Thyroid gland (tissue), 4 donors: Measurements from ENCODE around the gene SLC35F3. TPM values are rescaled to one million over a fixed set of nuclear protein-coding genes. Genes with fewer than 3 reads are reported as not detected.

Experiments used
- DNase-seq, 2 donors: peaks; one replicate each; pipeline ENCODE4 v3.0.0-alpha.2; 2019
- H3K27ac ChIP-seq, 3 donors: fragments of 200-600 bp; sonication (generic); 1 replicate in 2 of 3; 2 replicates in 1 of 3; pipeline ENCODE4 v1.5.1; 2016 to 2019; ENCODE audit warnings: mild to moderate bottlenecking in 1 of 3, moderate library complexity in 1 of 3
- H3K27me3 ChIP-seq: fragments of 200-600 bp; sonication (generic); one replicate; pipeline ENCODE4 v1.5.1; 2019
- H3K36me3 ChIP-seq, 2 donors: fragments of 200-600 bp; sonication (generic); one replicate each; pipeline ENCODE4 v1.5.1; 2016 to 2019
- H3K4me1 ChIP-seq, 2 donors: fragments of 200-600 bp; sonication (generic); one replicate each; pipeline ENCODE4 v1.5.1; 2017 to 2019
- H3K4me3 ChIP-seq, 3 donors: fragments of 200-600 bp; sonication (generic); replicated peaks in 1 of 3; 1 replicate in 2 of 3; 2 replicates in 1 of 3; pipeline ENCODE4 v1.5.1; 2016; ENCODE audit warnings: mild to moderate bottlenecking in 1 of 3
- H3K9me3 ChIP-seq: fragments of 200-600 bp; sonication (generic); one replicate; pipeline ENCODE4 v1.5.1; 2017
- POLR2A ChIP-seq, 2 donors: fragments of 450-650 bp; IDR thresholded peaks; one replicate each; pipeline ENCODE4 v1.6.1; 2017; ENCODE audit warnings: antibody characterized with exemption in 2 of 2, mild to moderate bottlenecking in 2 of 2, moderate library complexity in 1 of 2
- WGBS, 2 donors: methylation state at CpG; one replicate each; pipeline ENCODE4 v1.1.5; 2017; 5-methylcytosine and 5-hydroxymethylcytosine counted together
- intact Hi-C: fragments of 100-400 bp; cut with DNase I; formaldehyde crosslinking; loops from one replicate; pipeline ENCODE4 v1.15.1; 2023
- total RNA-seq, 4 donors: library from RNA; depleted of rRNA; stranded (reverse); fragments of >200 nt; gene quantifications; one replicate each; pipeline ENCODE4 v1.2.3, GENCODE V29; 2016
- TF ChIP-seq, protein P1 (sequence below), 6 experiments: fragments of 200-600 bp in 3 of 6; fragments of 450-650 bp in 3 of 6; sonication (generic) in 3 of 6; IDR thresholded peaks; one replicate each; pipeline ENCODE4 v1.5.1; 2016 to 2019; ENCODE audit warnings: antibody characterized with exemption in 6 of 6, mild to moderate bottlenecking in 2 of 6, inconsistent platforms in 1 of 6, moderate library complexity in 1 of 6

Gene SLC35F3
- total RNA-seq, 4 donors from 2014 or later, result 0.89 to 1.9 (median 1.5) TPM; not detected in 1

DNA sequence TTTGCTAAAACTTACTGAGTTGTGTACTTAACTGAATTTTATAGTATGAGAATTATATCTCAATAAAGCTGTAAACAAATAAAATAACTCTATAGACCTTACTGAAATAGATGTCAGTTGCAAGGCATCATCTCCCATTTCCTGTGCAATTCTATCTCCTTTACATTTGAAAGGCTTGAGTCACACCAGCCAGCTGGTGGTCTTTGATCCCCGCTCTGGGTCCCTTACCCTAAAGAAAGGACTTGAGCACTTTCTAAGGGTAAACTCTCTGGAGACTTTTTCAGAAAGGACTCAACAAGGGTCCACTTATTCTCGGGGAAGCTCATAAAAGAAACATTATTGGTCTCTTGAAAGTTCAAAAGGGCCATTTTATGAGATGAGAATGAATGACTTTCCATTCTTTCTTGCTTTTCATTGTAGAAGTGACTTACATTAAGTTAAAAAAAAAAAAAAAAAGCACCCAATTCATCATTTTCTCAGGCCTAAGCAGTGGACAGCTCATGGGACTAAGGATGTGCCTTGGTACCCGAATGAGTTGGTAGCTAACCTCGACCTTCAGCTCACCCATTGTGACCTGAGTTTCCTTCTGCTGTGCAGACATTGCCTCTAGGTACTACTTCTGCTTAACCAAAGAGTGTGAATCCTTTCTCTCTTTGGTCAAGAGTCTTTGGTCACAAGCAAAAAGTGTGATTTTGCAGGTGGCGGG lies 321.8 kb downstream of the SLC35F3 start:
- intact Hi-C loops, result no loop called here
- no peak overlapping the region for H3K4me3 ChIP-seq
- H3K9me3 ChIP-seq, result no peaks in the 10 kb centered on the region
- H3K27ac ChIP-seq, result no peak overlapping the region
- no peak for DNase-seq
- TF ChIP-seq, protein P1, sequence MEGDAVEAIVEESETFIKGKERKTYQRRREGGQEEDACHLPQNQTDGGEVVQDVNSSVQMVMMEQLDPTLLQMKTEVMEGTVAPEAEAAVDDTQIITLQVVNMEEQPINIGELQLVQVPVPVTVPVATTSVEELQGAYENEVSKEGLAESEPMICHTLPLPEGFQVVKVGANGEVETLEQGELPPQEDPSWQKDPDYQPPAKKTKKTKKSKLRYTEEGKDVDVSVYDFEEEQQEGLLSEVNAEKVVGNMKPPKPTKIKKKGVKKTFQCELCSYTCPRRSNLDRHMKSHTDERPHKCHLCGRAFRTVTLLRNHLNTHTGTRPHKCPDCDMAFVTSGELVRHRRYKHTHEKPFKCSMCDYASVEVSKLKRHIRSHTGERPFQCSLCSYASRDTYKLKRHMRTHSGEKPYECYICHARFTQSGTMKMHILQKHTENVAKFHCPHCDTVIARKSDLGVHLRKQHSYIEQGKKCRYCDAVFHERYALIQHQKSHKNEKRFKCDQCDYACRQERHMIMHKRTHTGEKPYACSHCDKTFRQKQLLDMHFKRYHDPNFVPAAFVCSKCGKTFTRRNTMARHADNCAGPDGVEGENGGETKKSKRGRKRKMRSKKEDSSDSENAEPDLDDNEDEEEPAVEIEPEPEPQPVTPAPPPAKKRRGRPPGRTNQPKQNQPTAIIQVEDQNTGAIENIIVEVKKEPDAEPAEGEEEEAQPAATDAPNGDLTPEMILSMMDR (IDR thresholded peaks at IDR 0.05), result no peak
- no peak for TF ChIP-seq POLR2A (IDR thresholded peaks at IDR 0.05)
- H3K36me3 ChIP-seq, result no peaks in the 10 kb centered on the region
- WGBS, 2 donors, result 74 to 83% methylated on average over 5 of the region's 5 CpGs
- no peaks in the 10 kb centered on the region for H3K27me3 ChIP-seq
- H3K4me1 ChIP-seq, result no peaks in the 10 kb centered on the region

DNA sequence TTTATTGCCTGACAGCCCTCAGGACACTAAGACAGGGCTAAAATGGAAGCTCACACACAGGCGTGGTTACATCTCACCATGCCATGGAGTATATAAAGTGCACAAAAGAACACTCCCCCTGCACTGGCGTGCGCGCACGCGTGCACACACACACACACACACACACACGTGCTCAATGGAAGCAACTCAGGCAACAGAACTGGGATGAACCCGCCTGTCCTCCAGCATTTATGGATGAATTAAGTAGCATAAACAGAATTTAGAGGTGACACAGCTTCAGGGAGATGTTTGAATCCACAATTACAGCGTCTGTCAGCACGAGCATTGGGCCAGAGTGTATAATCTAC lies 322.3 kb downstream of the SLC35F3 start:
- no peak for DNase-seq
- H3K4me3 ChIP-seq, result no peak overlapping the region
- H3K9me3 ChIP-seq, result no peaks in the 10 kb centered on the region
- no peaks in the 10 kb centered on the region for H3K4me1 ChIP-seq
- intact Hi-C loops, result no loop called here
- no peaks in the 10 kb centered on the region for H3K27me3 ChIP-seq
- WGBS, 2 donors, result 89 to 91% methylated on average over 10 of the region's 10 CpGs
- H3K36me3 ChIP-seq, result no peaks in the 10 kb centered on the region
- no peak for TF ChIP-seq POLR2A (IDR thresholded peaks at IDR 0.05)
- TF ChIP-seq, protein P1 (IDR thresholded peaks at IDR 0.05), result no peak
- no peak overlapping the region for H3K27ac ChIP-seq

DNA sequence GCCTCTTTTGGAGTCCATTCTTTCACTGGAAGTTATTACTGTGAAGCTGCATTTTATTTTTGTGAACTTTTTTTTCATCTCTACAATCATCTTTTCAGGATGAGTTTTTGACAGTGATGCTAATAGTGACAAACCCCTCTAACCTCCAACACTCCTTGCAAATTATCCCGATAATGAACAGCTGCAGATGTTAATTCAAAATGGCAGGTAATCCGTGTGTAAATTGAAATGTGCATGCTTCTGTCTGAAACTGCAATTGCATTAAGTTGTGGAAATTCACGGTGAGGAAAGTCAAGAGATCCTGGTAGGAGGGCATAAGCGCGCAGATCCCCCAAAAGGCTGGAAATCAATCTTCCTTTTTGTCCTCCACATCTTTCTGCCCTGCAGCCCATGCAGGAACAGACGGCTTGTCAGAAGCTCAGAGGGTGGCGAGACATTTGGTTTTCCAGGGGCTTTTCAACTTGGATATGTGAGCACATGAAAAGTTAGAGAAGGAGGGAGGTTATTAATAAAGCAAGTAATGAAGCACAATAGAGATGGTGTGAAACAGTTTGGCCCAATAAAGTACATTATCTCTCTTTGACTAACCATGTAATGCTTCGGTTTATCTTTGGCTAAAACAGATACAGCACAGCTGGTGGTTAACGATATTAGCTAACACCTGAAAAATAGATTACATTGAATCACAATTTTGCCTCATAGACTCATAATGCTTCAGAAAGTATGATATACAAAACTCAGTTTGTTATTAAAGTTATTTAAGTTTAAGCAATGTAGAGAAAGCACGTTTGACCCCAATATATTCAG lies 325.3 kb downstream of the SLC35F3 start:
- Histone ChIP-seq H3K27me3 (no peaks in the 10 kb centered on the region), H3K4me1 (no peaks in the 10 kb centered on the region), H3K9me3 (no peaks in the 10 kb centered on the region), H3K4me3 (no peak overlapping the region), H3K27ac (no peak overlapping the region), H3K36me3 (no peaks in the 10 kb centered on the region)
- WGBS, 2 donors, result 77 to 79% methylated on average over 10 of the region's 10 CpGs
- DNase-seq, result no peak
- intact Hi-C loops, result no loop called here
- TF ChIP-seq POLR2A (IDR thresholded peaks at IDR 0.05), result no peak
- TF ChIP-seq, protein P1 (IDR thresholded peaks at IDR 0.05), result no peak

DNA sequence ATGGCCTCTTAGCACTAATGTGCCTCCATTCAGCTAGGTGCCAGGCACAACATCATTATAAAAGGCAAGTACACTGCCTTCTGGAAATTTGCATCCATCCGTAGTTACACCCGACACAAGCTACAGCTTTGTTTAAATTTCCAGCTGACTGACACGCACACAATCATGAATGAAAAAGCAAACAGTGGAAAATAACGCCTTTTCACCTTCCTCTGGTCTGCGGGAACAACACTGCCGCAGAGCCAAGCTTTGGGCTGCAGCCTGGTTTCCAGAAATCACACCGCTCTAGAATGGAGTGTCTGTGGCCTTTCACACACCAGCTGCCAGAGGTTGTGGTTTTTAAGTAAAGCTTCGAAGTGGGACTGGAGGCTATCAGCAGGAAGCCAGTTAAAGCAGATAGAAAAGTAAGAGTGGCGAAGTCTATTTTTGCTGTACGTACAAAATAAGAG lies 326.0 kb downstream of the SLC35F3 start:
- TF ChIP-seq, protein P1 (IDR thresholded peaks at IDR 0.05), result no peak
- TF ChIP-seq POLR2A (IDR thresholded peaks at IDR 0.05), result no peak
- intact Hi-C loops, result no loop called here
- no peaks in the 10 kb centered on the region for H3K4me1 ChIP-seq

More for the DNA sequence above, 326.0 kb downstream of the SLC35F3 start:
- no peak for DNase-seq
- H3K9me3 ChIP-seq, result no peaks in the 10 kb centered on the region
- H3K4me3 ChIP-seq, result no peak overlapping the region
- 50 to 53% methylated on average over 10 of the region's 10 CpGs for WGBS, 2 donors
- H3K27ac ChIP-seq, result no peak overlapping the region
- H3K36me3 ChIP-seq, result no peaks in the 10 kb centered on the region
- no peaks in the 10 kb centered on the region for H3K27me3 ChIP-seq
